GM18868 (cell line): ENCODE measurements around the gene GJA9.
"Not testable (repeated sequence)": the region's sequence is repeated elsewhere in the genome, so short reads cannot be mapped to it uniquely, and the experiment has no call there.

Source experiments
- ATAC-seq: cut with Tn5 transposase; IDR thresholded peaks from one replicate; pipeline ENCODE4 v1.9.1; 2021; ENCODE audit warnings: mild to moderate bottlenecking, moderate library complexity; ENCODE audit not compliant: unreplicated experiment

Gene GJA9

GRCh38 chr1:38875811-38876210 lies 5.6 kb downstream of the GJA9 start:
- no peak for ATAC-seq

DNA sequence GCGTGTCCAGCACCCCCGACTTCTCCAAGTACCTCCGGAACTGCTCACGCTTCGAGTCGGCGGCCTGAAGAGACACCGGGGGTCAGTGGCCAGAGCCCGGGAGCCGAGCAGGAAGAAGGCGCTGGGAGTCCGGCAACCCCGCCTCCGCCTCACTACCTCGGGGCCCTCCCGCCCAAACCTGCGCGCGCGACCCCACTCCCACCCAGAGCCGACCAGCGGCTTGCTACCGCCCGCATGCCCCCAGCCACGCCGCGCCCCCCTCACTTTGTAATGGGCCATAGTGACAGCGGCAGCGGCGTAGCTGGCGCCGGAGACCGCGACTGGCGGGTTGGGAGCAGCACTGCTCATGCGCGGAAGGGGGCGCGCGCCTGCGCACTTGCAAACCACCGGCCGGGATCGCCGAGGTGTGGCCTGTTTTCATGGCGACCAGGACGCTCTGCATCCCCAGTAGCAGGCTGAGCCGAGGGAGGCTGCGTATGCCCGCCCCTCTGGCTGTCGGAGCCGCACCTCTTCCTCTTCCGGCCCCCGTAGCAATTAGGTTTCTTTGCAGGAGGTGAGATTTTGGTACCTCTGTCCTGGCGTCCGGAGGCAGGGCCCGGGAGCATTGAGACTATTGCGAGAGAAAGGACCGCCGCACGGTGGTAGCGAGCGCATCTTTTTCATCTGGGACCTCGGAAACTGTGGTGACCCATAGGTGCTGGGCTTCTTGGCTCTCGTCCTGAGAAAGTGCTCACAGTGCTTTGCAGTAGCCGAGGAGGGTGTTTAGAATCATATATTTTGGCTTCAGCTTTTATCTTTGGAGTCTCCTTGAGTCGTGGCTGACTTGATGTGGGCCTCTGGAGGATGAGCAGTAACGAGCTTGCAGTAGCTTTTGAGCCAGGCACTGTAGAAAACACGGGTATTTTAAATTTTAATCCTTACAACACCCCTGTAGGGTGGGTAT lies 8.1 kb downstream of the GJA9 start, which contains the start of gene MYCBP:
TSS of gene MYCBP (minus strand) at position 322 of the 943 bp plus-strand sequence. CDS start at position 279, 43 bp downstream.
- peak; percentile 96 for ATAC-seq

DNA sequence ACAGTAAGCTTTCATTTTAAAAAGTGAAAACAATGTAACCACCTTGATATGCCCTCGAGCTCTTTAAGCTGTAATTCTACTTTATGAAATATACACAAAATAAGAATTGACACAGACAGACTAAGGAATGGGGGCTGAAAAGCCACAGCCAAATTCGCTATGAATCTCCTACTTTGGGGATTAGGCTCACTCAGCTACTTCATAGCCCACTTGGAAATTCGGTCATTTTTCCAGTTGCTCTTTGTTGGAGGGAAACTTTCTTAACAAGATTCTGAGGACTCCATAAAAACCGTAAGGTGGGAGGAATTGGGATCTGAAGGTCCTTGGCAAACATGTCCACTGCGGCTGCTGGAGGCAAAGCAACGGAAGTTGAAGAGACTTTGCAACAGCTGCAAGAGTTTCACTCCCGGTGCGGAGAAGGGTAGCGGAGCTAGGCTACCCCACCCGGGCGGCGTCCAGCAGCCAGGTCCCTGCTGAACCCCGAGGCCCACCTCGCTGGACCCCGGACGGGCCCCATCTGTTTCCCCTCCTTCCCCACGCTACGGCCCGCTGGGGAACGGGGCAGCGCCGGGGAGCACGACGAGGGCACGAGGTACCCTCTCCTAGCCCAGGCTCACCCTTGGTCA lies 8.9 kb downstream of the GJA9 start:
- ATAC-seq, result peak; percentile 19

- ATAC-seq, result no peak
Observed at GRCh38 chr1:38870996-38871395, 10.4 kb downstream of the GJA9 start.

GRCh38 chr1:38867208-38867607 lies 14.2 kb downstream of the GJA9 start:
- no peak for ATAC-seq

DNA sequence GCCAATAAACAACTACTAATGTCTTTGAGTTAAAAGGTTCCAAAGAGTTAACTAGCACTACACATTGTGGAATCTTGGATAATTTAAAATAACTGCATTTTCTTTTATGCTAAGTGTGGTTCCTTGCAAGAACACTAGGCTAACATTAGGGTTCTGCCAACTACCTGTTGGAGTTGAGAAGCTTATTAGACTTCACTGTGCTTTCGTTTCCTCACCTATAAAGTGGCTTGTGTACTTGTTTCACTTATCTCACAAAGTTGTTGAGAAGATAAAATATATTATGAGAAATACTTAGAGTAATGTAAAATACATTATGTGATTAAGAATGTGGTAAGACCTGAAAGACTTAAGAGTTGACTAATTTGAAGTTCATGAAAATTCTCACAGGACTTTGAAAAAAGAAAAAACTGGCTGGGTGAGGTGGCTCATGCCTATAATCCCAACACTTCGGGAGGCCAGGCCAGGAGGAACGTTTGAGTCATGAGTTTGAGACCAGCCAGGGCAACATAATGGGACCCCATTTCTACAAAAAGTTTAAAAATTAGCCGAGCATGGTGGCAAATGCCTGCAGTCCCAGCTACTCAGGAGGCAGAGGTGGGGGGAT lies 16.2 kb downstream of the GJA9 start:
- ATAC-seq, result no peak

DNA sequence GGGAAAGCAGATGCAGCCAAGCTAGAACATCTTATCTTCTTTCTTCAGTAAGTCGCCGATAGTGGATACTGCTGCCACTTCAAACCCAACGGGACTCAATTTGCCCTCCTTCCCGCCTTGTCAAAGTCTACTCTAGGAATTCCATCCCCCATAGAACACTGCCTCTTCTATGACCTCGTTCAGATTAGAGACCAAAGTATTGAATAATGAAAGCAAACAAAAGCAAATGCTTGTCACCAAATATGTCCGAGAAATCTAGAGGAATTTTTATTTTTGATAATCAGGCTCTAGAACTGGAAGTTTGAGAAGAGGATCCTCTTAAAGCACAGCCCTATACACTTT lies 21.0 kb downstream of the GJA9 start:
- no peak for ATAC-seq

DNA sequence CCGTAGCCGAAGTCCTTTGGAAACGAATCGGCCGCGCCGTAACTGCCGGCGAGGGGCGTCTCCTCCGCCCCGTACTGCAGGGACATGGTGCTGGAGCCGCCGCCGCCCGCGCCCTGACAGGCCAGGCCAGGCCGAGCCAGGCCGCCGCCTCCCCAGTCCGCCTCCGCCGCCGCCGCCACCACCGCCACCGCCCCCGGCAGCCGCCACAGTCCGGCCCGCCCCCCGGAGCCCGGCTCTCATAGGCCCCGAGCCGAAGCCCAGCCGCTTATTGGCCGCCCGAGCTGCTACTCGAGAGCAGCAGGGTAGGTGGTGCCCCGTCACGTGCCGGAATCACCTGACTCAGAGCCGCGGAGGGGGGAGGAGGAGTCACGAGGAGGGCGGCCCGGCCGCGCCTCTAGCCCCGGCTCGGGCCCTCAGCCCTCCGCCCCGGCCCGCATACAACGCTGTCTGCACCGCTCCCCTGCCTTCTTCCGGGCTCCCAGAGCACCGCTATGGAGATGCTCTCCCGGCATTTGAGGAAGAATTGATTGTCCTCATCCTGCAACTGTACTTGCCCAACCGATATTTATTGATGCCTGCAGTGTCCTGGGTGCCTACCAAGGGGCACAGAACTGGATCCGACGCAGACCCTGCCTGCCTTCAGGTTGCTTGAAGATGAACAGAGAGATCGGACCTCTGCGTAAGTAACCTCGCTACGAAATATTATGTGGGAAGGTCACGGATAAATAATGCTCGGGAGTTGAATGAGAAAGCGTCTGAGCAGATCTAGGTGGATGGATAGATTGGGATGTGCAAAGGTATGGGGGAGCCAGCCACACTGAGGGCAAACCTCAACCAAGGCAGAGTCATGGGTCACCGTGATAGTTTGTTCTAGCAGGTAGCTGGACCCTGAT lies 21.6 kb downstream of the GJA9 start, which contains the start of gene RRAGC:
TSS of gene RRAGC (minus strand) at position 212 of the 893 bp plus-strand sequence. CDS start at position 86, 126 bp downstream.
- peak; percentile 93 for ATAC-seq

- ATAC-seq, result peak; percentile 25
Observed at GRCh38 chr1:38858833-38859560, 22.4 kb downstream of the GJA9 start.

DNA sequence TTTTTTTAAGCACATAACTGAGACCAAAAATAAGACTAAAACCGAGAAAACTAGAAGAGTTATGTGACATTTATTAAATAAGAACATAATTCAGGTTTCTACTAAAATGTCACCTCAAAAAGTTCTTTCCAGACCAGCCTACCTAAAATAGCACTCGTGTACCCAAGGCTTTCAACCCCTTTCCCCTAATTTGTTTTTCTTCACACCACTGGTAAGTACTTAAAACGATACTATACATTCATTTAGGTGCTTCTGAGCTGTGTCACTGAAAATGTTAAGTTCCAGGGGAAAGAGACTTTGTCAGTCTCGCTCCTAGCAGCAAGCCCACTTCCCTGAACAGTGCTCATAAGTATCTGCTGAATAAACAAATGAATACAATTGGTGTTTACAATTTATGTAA lies 28.6 kb downstream of the GJA9 start:
- ATAC-seq, result peak; percentile 46

DNA sequence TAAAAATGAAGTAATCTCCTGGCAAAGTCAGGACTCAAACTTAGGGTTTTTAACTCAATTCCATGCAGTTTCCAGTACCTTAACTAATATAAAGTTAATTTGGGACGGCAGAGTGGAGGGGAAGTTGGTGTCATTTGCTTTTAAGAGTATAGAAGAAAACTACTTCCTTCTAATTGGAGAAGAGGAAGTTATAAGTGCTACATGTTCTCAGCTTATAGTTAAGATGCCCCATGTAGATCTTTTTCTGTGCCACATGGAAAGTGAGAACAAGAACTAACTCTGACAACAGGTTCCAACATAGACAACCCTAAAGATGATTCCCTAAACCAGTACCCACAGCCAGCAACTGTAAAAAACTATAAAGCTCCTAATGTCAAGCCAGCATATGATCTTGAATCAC lies 33.3 kb downstream of the GJA9 start:
- no peak for ATAC-seq

- no peak for ATAC-seq
Observed at GRCh38 chr1:38846210-38846609, 35.2 kb downstream of the GJA9 start.

DNA sequence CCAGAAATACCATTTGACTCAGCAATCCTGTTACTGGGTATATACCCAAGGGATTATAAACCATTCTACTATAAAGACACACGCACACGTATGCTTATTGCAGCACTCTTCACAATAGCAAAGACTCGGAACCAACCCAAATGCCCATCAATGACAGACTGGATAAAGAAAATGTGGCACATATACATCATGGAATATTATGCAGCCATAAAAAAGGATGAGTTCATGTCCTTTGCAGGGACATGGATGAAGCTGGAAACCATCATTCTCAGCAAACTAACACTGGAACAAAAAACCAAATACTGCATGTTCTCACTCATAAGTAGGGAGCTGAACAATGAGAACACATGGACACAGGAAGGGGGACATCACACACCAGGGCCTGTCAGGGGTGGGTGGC lies 36.3 kb downstream of the GJA9 start:
- ATAC-seq, result not testable (repeated sequence)

GRCh38 chr1:38840281-38840680 lies 41.1 kb downstream of the GJA9 start:
- no peak for ATAC-seq

GRCh38 chr1:38839363-38839762 lies 42.0 kb downstream of the GJA9 start:
- no peak for ATAC-seq

- ATAC-seq, result not testable (repeated sequence)
Observed at GRCh38 chr1:38836316-38836715, 45.1 kb downstream of the GJA9 start.

DNA sequence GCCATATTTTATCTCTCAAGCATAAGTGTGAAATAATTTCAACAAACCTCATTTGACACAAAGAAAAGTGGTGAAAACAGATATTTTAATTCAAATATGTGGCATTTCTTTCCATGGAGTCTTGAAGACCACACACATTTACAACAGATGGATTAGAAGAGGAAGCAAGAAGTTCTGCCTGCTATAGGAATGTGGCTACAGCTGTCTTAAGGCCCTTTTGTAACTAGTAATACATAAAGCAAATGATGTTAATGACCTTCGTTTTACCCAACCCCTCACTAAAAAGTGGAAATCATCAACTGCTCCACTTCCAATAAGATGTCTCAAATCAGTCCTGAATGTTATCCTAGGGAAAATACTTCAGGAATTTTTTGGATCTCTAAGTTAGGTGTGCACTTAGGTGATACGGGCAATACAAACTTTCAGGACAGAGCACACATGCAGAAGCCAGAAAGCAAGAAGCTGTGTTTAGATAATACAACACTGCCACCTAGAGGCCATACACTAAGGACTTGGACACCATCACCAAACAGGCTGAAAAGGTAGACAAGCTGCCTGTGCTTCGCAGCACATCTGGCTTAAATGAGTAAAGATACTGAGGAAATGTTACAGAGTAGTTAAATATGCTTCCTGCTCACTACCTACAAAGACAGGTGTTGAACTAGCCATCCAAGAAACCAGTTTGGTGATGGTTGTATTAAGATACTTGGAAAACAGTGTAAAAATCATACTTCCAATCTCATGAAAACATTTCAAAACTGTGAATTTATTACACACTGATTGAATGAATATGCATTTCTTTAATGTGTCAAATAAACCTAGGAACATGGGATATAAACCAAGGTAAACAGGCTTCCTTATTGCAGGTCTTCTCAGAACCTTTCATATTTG lies 46.2 kb downstream of the GJA9 start:
- ATAC-seq, result no peak

DNA sequence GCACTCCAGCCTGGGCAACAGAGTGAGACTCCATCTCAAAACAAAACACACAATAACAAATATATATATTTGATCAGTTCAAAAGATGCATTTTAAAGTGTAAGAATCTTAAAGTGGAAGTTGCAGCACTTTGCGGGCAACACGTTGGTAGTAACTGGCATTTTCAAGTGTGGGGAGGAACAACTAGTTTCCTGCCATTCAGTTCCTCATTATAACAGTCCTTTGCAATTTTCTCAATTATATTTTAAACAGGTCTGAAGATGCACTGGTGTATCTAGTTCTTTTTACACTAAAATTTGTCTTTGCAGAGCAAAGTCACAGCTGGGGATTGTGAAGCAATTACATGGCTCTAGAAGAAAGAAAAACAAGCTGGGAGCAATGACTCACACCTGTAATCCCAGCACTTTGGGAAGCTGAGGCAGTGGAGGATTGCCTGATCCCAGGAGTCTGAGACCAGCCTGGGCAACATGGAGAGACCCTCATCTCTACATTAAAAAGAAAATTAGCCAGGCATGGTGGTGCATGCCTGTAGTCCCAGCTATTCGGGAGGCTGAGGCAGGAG lies 47.1 kb downstream of the GJA9 start:
- ATAC-seq, result no peak

DNA sequence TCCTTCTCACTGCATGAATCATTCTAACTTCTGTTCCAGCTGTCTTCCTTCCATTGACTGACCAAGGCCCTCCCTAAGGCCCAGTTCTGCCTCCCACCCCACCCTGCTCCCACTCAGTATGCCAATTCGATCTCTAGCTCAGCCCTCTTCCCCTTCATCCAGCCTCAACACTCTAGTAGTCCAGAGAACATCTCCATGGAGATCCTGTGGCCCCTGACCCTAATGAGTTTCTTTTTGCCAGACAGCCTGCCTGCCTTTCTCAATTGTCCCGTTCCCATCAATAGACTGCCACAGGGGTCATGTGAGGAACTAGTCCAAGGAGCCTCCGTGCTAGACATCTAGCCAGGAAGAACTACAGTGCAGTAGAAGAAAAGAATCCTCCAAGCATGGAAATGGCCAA lies 48.2 kb downstream of the GJA9 start:
- ATAC-seq, result no peak
